Panc1 (cell line): ENCODE measurements around the gene IRF2.

Source experiments
- POLR2AphosphoS5 ChIP-seq: IDR thresholded peaks from 2 replicates; pipeline ENCODE4 v1.6.1; 2012; ENCODE audit warnings: mild to moderate bottlenecking, low read depth, low read length, moderate library complexity
- SIN3A ChIP-seq: IDR thresholded peaks from 2 replicates; pipeline ENCODE4 v1.6.1; 2012; ENCODE audit warnings: low read depth, mild to moderate bottlenecking, low read length, moderate library complexity, borderline replicate concordance; ENCODE audit not compliant: insufficient read depth
- TCF7L2 ChIP-seq: IDR thresholded peaks from 2 replicates; pipeline ENCODE4 v1.6.1; 2011; ENCODE audit warnings: mild to moderate bottlenecking, low read depth, low read length, inconsistent platforms
- TF ChIP-seq, protein P1 (sequence below): fragments of 450-650 bp; IDR thresholded peaks from 2 replicates; pipeline ENCODE4 v1.5.1; 2017; ENCODE audit warnings: mild to moderate bottlenecking
- TF ChIP-seq, protein P2 (sequence below), 2 experiments: IDR thresholded peaks; 2 replicates each; pipeline ENCODE4 v1.6.1; 2011 to 2012; ENCODE audit warnings: low read depth in 2 of 2, control low read depth in 1 of 2, low read length in 1 of 2, mild to moderate bottlenecking in 1 of 2, moderate library complexity in 1 of 2; ENCODE audit not compliant: insufficient read depth in 1 of 2

DNA sequence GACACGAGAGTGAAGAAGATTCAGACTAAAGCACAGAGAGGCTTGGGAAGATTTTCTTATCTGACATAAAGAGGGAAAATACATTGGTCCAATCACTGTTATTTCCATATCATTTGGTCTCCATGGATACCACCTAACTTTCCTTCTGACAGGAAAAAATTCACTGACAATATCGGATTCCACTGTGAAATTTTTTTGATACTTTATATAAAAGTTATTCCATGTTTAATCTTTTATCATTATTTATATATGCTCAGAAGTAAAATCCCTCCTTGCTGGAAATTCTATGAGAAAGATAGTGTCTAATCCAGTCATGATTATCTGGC lies 3.6 kb downstream of the IRF2 start:
- TF ChIP-seq, protein P1, sequence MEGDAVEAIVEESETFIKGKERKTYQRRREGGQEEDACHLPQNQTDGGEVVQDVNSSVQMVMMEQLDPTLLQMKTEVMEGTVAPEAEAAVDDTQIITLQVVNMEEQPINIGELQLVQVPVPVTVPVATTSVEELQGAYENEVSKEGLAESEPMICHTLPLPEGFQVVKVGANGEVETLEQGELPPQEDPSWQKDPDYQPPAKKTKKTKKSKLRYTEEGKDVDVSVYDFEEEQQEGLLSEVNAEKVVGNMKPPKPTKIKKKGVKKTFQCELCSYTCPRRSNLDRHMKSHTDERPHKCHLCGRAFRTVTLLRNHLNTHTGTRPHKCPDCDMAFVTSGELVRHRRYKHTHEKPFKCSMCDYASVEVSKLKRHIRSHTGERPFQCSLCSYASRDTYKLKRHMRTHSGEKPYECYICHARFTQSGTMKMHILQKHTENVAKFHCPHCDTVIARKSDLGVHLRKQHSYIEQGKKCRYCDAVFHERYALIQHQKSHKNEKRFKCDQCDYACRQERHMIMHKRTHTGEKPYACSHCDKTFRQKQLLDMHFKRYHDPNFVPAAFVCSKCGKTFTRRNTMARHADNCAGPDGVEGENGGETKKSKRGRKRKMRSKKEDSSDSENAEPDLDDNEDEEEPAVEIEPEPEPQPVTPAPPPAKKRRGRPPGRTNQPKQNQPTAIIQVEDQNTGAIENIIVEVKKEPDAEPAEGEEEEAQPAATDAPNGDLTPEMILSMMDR: no peak
- TF ChIP-seq, protein P2, sequence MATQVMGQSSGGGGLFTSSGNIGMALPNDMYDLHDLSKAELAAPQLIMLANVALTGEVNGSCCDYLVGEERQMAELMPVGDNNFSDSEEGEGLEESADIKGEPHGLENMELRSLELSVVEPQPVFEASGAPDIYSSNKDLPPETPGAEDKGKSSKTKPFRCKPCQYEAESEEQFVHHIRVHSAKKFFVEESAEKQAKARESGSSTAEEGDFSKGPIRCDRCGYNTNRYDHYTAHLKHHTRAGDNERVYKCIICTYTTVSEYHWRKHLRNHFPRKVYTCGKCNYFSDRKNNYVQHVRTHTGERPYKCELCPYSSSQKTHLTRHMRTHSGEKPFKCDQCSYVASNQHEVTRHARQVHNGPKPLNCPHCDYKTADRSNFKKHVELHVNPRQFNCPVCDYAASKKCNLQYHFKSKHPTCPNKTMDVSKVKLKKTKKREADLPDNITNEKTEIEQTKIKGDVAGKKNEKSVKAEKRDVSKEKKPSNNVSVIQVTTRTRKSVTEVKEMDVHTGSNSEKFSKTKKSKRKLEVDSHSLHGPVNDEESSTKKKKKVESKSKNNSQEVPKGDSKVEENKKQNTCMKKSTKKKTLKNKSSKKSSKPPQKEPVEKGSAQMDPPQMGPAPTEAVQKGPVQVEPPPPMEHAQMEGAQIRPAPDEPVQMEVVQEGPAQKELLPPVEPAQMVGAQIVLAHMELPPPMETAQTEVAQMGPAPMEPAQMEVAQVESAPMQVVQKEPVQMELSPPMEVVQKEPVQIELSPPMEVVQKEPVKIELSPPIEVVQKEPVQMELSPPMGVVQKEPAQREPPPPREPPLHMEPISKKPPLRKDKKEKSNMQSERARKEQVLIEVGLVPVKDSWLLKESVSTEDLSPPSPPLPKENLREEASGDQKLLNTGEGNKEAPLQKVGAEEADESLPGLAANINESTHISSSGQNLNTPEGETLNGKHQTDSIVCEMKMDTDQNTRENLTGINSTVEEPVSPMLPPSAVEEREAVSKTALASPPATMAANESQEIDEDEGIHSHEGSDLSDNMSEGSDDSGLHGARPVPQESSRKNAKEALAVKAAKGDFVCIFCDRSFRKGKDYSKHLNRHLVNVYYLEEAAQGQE (IDR thresholded peaks at IDR 0.05; ENCODE audit: insufficient read depth in 1 of 2, low read depth in 2 of 2, low read length in 1 of 2): no peak
- no peak for TF ChIP-seq POLR2AphosphoS5
- TF ChIP-seq TCF7L2: no peak
- no peak for TF ChIP-seq SIN3A
